Suprapubic skin (tissue), 4 donors: Measurements from ENCODE around the gene TNS1. TPM values are rescaled to one million over a fixed set of nuclear protein-coding genes. Genes with fewer than 3 reads are reported as not detected.

Experiments used
- DNase-seq, 2 donors: peaks; one replicate each; pipeline ENCODE4 v3.0.0-alpha.2; 2019; ENCODE audit warnings: low spot score in 2 of 2
- H3K27ac ChIP-seq: fragments of 200-600 bp; sonication (generic); one replicate; pipeline ENCODE4 v1.5.1; 2019
- H3K27me3 ChIP-seq: fragments of 200-600 bp; sonication (generic); one replicate; pipeline ENCODE4 v1.5.1; 2019
- H3K36me3 ChIP-seq: fragments of 200-600 bp; sonication (generic); one replicate; pipeline ENCODE4 v1.5.1; 2019
- H3K4me1 ChIP-seq: fragments of 200-600 bp; sonication (generic); one replicate; pipeline ENCODE4 v1.5.1; 2019
- H3K4me3 ChIP-seq: fragments of 200-600 bp; sonication (generic); one replicate; pipeline ENCODE4 v1.5.1; 2019; ENCODE audit warnings: mild to moderate bottlenecking
- H3K9me3 ChIP-seq: fragments of 200-600 bp; sonication (generic); one replicate; pipeline ENCODE4 v1.5.1; 2019
- CTCF ChIP-seq, 2 donors: fragments of 200-600 bp in 1 of 2; fragments of 450-650 bp in 1 of 2; sonication (generic) in 1 of 2; IDR thresholded peaks; one replicate each; pipeline ENCODE4 v1.5.1; 2016 to 2019; ENCODE audit warnings: antibody characterized with exemption in 2 of 2, mild to moderate bottlenecking in 1 of 2, moderate library complexity in 1 of 2
- EP300 ChIP-seq: sonication (generic); formaldehyde crosslinking; IDR thresholded peaks from one replicate; pipeline ENCODE4 v1.6.1; 2017; ENCODE audit warnings: antibody characterized with exemption
- POLR2A ChIP-seq, 2 donors: fragments of 450-650 bp; IDR thresholded peaks; one replicate each; pipeline ENCODE4 v1.6.1; 2017; ENCODE audit warnings: antibody characterized with exemption in 2 of 2, mild to moderate bottlenecking in 2 of 2, moderate library complexity in 2 of 2
- POLR2AphosphoS5 ChIP-seq, 3 donors: sonication (generic); formaldehyde crosslinking; IDR thresholded peaks; one replicate each; pipeline ENCODE4 v1.6.1; 2017; ENCODE audit warnings: antibody characterized with exemption in 3 of 3
- WGBS: methylation state at CpG from one replicate; pipeline ENCODE4 v1.1.5; 2018; 5-methylcytosine and 5-hydroxymethylcytosine counted together
- total RNA-seq, 4 donors: library from RNA; depleted of rRNA; stranded (reverse); fragments of >200 nt; gene quantifications; one replicate each; pipeline ENCODE4 v1.1.0, GENCODE V29; 2016

TNS1 gene
- total RNA-seq, 4 donors from 2014 or later = 64.1 to 145 (median 99.5) TPM

GRCh38 chr2:217954971-217955740, 47.6 kb downstream of the TNS1 start:
- WGBS = 79% methylated on average over 14 of the region's 15 CpGs
- no peaks in the 10 kb centered on the region for H3K27me3 ChIP-seq
- peaks cover 51% of the 10 kb centered on the region for H3K4me1 ChIP-seq
- no peaks in the 10 kb centered on the region for H3K9me3 ChIP-seq
- H3K4me3 ChIP-seq = no peak overlapping the region
- no peaks in the 10 kb centered on the region for H3K36me3 ChIP-seq
- peak; percentile 56 to 62 for DNase-seq
- H3K27ac ChIP-seq = peak overlapping the region; percentile 35
- TF ChIP-seq POLR2A (IDR thresholded peaks at IDR 0.05) (no peak), CTCF (IDR thresholded peaks at IDR 0.05) (no peak), POLR2AphosphoS5 (IDR thresholded peaks at IDR 0.05) (no peak), EP300 (no peak)

GRCh38 chr2:217954469-217954868, 48.3 kb downstream of the TNS1 start:
- Histone ChIP-seq H3K9me3 (no peaks in the 10 kb centered on the region), H3K27ac (peak overlapping the region; percentile 35), H3K4me3 (no peak overlapping the region), H3K27me3 (no peaks in the 10 kb centered on the region), H3K36me3 (no peaks in the 10 kb centered on the region), H3K4me1 (peaks cover 57% of the 10 kb centered on the region)
- 44% methylated on average over 3 of the region's 3 CpGs for WGBS
- DNase-seq = peak; percentile 68 to 80
- TF ChIP-seq POLR2A (IDR thresholded peaks at IDR 0.05) = no peak
- TF ChIP-seq POLR2AphosphoS5 (IDR thresholded peaks at IDR 0.05) = no peak
- TF ChIP-seq EP300 = no peak
- no peak for TF ChIP-seq CTCF (IDR thresholded peaks at IDR 0.05)

GRCh38 chr2:217954051-217954450, 48.7 kb downstream of the TNS1 start:
- Histone ChIP-seq H3K27ac (peak overlapping the region; percentile 12), H3K4me3 (no peak overlapping the region), H3K4me1 (peaks cover 62% of the 10 kb centered on the region), H3K27me3 (no peaks in the 10 kb centered on the region), H3K36me3 (no peaks in the 10 kb centered on the region), H3K9me3 (no peaks in the 10 kb centered on the region)
- WGBS = 87% methylated on average over 7 of the region's 9 CpGs
- DNase-seq = peak; percentile 57 to 72
- no peak for TF ChIP-seq POLR2AphosphoS5 (IDR thresholded peaks at IDR 0.05)
- no peak for TF ChIP-seq POLR2A (IDR thresholded peaks at IDR 0.05)
- no peak for TF ChIP-seq EP300
- no peak for TF ChIP-seq CTCF (IDR thresholded peaks at IDR 0.05)

GRCh38 chr2:217953531-217953932, 49.3 kb downstream of the TNS1 start:
- no peak overlapping the region for H3K4me3 ChIP-seq
- WGBS = 58% methylated on average over 6 of the region's 6 CpGs
- TF ChIP-seq EP300 = no peak
- TF ChIP-seq POLR2A (IDR thresholded peaks at IDR 0.05) = no peak
- no peak for TF ChIP-seq POLR2AphosphoS5 (IDR thresholded peaks at IDR 0.05)
- no peak for TF ChIP-seq CTCF (IDR thresholded peaks at IDR 0.05)
- H3K27me3 ChIP-seq = no peaks in the 10 kb centered on the region
- H3K9me3 ChIP-seq = no peaks in the 10 kb centered on the region
- H3K4me1 ChIP-seq = peaks cover 67% of the 10 kb centered on the region
- no peaks in the 10 kb centered on the region for H3K36me3 ChIP-seq
- DNase-seq = peak; percentile 63 to 75
- H3K27ac ChIP-seq = peak overlapping the region; percentile 12

- no peaks in the 10 kb centered on the region for H3K9me3 ChIP-seq
- H3K27me3 ChIP-seq = no peaks in the 10 kb centered on the region
- peaks cover 71% of the 10 kb centered on the region for H3K4me1 ChIP-seq
- no peaks in the 10 kb centered on the region for H3K36me3 ChIP-seq
- 74% methylated on average over 7 of the region's 7 CpGs for WGBS
- peak overlapping the region; percentile 31 for H3K27ac ChIP-seq
- H3K4me3 ChIP-seq = no peak overlapping the region
- TF ChIP-seq POLR2AphosphoS5 (IDR thresholded peaks at IDR 0.05) (no peak), CTCF (IDR thresholded peaks at IDR 0.05) (no peak), POLR2A (IDR thresholded peaks at IDR 0.05) (no peak), EP300 (no peak)
- peak; percentile 56 to 78 for DNase-seq
Observed at GRCh38 chr2:217953011-217953481, 49.7 kb downstream of the TNS1 start.
